Measurements from ENCODE around the gene P4HTM.
A peak's percentile ranks its signal among the peaks of the same experiment; 100 is the strongest.

Gene P4HTM, protein sequence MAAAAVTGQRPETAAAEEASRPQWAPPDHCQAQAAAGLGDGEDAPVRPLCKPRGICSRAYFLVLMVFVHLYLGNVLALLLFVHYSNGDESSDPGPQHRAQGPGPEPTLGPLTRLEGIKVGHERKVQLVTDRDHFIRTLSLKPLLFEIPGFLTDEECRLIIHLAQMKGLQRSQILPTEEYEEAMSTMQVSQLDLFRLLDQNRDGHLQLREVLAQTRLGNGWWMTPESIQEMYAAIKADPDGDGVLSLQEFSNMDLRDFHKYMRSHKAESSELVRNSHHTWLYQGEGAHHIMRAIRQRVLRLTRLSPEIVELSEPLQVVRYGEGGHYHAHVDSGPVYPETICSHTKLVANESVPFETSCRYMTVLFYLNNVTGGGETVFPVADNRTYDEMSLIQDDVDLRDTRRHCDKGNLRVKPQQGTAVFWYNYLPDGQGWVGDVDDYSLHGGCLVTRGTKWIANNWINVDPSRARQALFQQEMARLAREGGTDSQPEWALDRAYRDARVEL

DNA sequence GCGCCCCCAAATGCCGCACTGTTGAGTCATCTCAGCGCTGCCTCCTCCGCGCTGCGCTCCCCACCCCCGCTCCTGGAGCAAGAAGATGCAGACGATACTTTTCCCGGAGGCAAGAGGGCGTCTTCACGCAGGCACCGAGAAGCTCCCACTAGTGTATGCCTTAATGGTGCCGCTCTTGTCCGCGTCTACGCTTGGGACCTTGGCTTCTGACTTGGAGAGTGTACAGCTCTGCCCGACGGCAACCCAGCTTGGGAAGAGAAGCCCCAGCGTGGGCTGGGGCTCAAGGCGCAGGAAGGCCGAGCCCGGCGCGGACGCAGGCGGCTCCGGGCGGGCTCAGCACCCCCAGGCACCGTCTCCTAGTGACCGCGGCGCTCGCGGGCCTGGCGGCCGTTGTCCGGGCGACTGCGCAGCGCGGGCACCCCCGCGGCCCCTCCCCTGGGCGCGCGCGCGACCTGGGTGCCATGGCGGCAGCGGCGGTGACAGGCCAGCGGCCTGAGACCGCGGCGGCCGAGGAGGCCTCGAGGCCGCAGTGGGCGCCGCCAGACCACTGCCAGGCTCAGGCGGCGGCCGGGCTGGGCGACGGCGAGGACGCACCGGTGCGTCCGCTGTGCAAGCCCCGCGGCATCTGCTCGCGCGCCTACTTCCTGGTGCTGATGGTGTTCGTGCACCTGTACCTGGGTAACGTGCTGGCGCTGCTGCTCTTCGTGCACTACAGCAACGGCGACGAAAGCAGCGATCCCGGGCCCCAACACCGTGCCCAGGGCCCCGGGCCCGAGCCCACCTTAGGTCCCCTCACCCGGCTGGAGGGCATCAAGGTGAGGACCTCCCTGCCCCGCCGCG is at the start of gene P4HTM:
P4HTM (plus strand) TSS at position 446 of the 840 bp plus-strand sequence; CDS start at position 462, 16 bp downstream.
- peak; percentile 85 for DNase-seq (ENCODE audit: low spot score)
- peak; percentile 25 for TF ChIP-seq CTCF (IDR thresholded peaks at IDR 0.05; ENCODE audit: extremely low read depth, missing control alignments)

DNA sequence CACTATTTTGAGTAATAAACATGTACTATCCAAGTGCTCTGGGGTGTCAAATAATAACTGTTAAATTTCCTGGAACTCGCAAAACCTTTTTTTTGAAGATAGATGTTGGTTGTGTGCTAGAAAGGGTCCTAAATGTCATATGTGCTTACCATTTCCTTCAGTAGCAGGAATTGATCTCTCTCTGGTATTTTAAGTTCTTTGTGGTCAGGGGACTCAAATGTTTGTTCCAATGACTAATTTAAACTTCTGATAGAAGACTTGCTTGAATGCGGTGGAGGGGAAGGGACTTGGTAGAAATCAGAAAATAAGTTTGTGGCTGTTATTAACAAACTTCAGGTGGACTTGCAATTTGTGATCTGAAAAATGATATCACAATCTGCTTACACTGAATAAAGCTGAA is 44.6 kb upstream of the P4HTM start:
- TF ChIP-seq CTCF (IDR thresholded peaks at IDR 0.05; ENCODE audit: extremely low read depth, missing control alignments) = no peak
- DNase-seq (ENCODE audit: low spot score) = no peak

DNA sequence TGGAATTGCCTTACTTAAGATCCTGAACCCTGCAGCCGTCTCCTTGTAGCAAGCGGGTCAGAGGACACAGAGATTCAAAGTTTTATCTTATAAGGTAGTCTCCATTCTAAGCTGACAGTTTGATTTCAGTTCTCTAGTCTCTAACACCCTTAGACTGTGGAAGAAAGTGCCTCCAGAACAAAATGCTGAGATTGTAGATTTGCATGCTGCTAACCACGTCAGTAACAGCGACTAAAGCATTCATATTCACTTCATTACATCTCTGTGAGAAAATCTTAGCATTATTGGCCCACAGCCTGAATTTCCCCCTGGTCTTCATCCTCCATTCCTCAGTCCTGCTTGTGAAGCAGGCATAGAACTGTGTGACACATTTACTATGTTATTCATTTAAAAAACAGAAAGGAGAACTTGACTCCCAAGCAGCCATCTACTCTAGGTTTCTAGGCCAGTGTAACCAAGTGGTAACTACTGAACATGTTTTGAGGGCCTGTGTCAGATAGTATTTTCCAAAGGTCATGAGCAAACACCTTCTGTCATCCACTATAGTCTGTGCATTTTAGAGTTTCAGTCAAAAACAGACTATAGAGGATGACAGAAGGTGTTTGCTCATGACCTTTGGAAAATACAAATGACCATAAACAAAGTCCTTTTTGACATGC is 44.0 kb upstream of the P4HTM start:
- no peak for TF ChIP-seq CTCF (IDR thresholded peaks at IDR 0.05; ENCODE audit: extremely low read depth, missing control alignments)
- no peak for DNase-seq (ENCODE audit: low spot score)

- DNase-seq (ENCODE audit: low spot score) = no peak
- TF ChIP-seq CTCF (IDR thresholded peaks at IDR 0.05; ENCODE audit: extremely low read depth, missing control alignments) = no peak
Measured at GRCh38 chr3:48949376-48949717, 40.7 kb upstream of the P4HTM start.

- no peak for TF ChIP-seq CTCF (IDR thresholded peaks at IDR 0.05; ENCODE audit: extremely low read depth, missing control alignments)
- no peak for DNase-seq (ENCODE audit: low spot score)
Measured at GRCh38 chr3:48950051-48950450, 40.0 kb upstream of the P4HTM start.

- no peak for TF ChIP-seq CTCF (IDR thresholded peaks at IDR 0.05; ENCODE audit: extremely low read depth, missing control alignments)
- DNase-seq (ENCODE audit: low spot score) = no peak
Measured at GRCh38 chr3:48951764-48952163, 38.3 kb upstream of the P4HTM start.
